Heart left ventricle (tissue), 13 donors: Measurements from ENCODE around the gene MYG1.

ENCODE experiments used
- CTCF ChIP-seq, 12 donors: fragments of 200-600 bp; sonication (generic) in 4 of 12; IDR thresholded peaks; one replicate each; pipeline versions ENCODE4 v1.5.0 to v1.8.0; 2018 to 2022; ENCODE audit warnings: antibody characterized with exemption in 12 of 12, mild to moderate bottlenecking in 5 of 12
- POLR2A ChIP-seq, 2 donors: fragments of 450-650 bp; IDR thresholded peaks; one replicate each; pipeline ENCODE4 v1.6.1; 2017; ENCODE audit warnings: antibody characterized with exemption in 2 of 2, mild to moderate bottlenecking in 2 of 2, moderate library complexity in 2 of 2
- donor health status: ischemic (EF 13 %, LVEDD 7.1; RV severe dilation, severe dysfunction).
- donor health status: DM: no; HTN: yes; CAD: no.
- donor health status: DM: no; HTN: no; CAD: no.
- donor health status: ischemic (EF 25% LVEDD 6.9; RV normal size, moderate dysfunction).
- donor health status: ischemic (EF 25% LVEDD 5.7; RV mildly dilated, moderate dysfunction).
- donor health status: ischemic (EF 35%, LVEDD 5.7; RV mildly dilated, moderate dysfunction).
- donor health status: nonischemic (EF 11% LVEDD 7.7; RV severe dilation, severe dysfunction).
- donor health status: DM: yes; HTN: yes; CAD: no.
- donor health status: PGD.
- donor health status: ischemic (EF 29% LVEDD 5.4; RV normal size, mild dysfunction).
- donor health status: nonischemic (EF 23%, LVEDD 6.1; RV moderate dilation, normal function).

GRCh38 chr12:53345486-53346188 is 46.1 kb downstream of the MYG1 start:
- TF ChIP-seq CTCF (IDR thresholded peaks at IDR 0.05) (peak in 2 of 12 donors; percentile 7 to 26), POLR2A (IDR thresholded peaks at IDR 0.05) (no peak)
